Measurements from ENCODE around the gene AHNAK.

DNA sequence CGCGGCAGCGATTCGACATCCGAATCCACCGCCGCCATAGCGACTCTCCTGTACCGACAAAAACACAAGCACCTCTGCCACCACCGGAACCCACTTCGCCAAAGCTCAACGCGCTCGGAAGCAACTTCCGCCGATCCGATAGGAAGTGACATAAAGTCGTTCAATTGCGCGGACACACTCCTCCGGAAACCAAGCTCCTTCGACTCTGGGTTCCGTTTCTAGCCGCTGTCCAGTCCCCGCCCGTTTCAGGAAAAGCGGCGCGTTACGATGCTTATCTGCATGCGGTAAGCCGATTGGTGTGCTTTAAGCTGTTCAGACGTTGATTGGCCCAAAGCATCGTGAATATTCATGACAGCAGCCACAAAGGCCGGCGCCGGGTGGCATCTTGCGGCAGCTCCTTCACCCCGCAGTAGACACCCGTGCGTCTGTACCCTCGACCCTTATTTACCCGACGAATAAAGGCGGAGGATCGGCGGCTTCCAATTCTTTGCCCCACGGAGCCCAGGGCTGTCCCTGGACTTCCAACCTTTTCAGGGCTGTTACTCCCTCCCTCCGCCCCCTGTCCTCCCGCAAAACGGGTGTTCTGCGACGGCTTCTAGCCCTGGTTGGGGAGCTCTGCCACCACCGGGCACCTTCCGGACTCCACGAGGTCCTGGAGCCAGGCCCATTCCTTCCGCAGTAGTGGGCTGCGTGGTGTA, 45.0 kb upstream of the AHNAK start, which contains the start of gene TUT1:
- peak; percentile 39 to 97 for TF ChIP-seq POLR2A (IDR thresholded peaks at IDR 0.05)
- TF ChIP-seq, protein P1, sequence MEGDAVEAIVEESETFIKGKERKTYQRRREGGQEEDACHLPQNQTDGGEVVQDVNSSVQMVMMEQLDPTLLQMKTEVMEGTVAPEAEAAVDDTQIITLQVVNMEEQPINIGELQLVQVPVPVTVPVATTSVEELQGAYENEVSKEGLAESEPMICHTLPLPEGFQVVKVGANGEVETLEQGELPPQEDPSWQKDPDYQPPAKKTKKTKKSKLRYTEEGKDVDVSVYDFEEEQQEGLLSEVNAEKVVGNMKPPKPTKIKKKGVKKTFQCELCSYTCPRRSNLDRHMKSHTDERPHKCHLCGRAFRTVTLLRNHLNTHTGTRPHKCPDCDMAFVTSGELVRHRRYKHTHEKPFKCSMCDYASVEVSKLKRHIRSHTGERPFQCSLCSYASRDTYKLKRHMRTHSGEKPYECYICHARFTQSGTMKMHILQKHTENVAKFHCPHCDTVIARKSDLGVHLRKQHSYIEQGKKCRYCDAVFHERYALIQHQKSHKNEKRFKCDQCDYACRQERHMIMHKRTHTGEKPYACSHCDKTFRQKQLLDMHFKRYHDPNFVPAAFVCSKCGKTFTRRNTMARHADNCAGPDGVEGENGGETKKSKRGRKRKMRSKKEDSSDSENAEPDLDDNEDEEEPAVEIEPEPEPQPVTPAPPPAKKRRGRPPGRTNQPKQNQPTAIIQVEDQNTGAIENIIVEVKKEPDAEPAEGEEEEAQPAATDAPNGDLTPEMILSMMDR (IDR thresholded peaks at IDR 0.05): peak in 2 of 6 experiments; percentile 3 to 18

Measured in thyroid gland (tissue), 4 donors.